HG03342 (cell line): Measurements from ENCODE around the gene SLC39A5.
"Not testable (repeated sequence)": the region's sequence is repeated elsewhere in the genome, so short reads cannot be mapped to it uniquely, and the experiment has no call there.

ENCODE experiments used
- ATAC-seq: cut with Tn5 transposase; IDR thresholded peaks from one replicate; pipeline ENCODE4 v1.9.1; 2021; ENCODE audit warnings: mild to moderate bottlenecking, moderate library complexity; ENCODE audit not compliant: unreplicated experiment

Gene SLC39A5

GRCh38 chr12:56271031-56271430, 41.2 kb downstream of the SLC39A5 start:
- no peak for ATAC-seq

- ATAC-seq: not testable (repeated sequence)
Measured at GRCh38 chr12:56272468-56272867, 42.6 kb downstream of the SLC39A5 start.

DNA sequence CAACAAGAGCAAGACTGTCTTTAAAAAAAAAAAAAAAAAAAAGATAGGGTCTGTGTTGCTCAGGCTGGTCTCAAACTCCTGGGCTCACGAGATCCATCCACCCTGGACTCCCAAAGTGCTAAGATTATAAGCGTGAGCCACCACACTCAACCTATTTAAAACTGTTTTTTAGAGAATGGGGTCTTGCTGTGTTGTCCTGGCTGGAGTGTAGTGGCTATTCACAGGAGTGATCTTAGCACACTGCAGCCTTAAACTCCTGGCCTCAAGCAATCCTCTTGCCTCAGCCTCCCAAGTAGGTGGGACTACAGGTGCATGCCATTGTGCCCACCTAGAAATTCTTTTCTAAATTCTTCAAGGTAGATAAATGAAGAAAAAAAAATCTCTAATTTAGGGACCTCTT, 44.4 kb downstream of the SLC39A5 start:
- no peak for ATAC-seq

GRCh38 chr12:56278905-56279304, 49.1 kb downstream of the SLC39A5 start:
- no peak for ATAC-seq

- no peak for ATAC-seq
Measured at GRCh38 chr12:56280849-56281248, 51.0 kb downstream of the SLC39A5 start.

DNA sequence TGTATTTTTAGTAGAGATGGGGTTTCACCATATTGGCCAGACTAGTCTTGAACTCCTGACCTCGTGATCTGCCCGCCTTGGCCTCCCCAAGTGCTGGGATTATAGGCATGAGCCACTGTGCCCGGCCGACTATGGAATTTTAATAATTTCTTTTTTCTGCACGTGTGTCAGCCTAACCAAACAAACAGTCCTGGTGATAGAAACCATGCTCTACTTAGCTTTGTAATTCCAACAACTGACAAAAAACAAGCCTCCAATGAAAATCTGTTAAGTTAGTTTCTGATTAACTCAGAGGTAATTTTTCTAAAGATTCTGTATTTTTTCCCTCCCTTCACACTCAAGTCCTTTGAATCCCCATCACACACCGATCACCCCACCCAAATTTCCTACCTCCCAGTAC, 52.2 kb downstream of the SLC39A5 start:
- no peak for ATAC-seq

DNA sequence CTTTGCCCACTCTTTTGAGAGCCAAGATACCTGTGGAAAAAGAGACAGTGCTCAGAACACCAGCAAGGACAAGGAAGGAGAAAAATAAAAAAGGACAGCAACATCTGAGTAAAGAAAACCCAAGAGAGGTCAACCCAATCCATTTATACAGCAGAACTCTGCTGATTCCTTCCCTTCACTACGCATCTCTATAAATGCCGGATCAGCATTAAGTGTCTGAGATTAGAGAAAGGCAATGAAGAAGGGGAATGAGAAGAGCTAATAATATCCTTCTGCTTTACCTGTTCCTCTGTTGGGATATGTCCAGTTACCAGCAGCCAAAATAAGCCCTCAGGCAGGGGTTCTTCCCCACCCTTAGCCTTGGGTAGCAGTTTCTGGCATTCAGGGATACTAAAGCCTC, 52.7 kb downstream of the SLC39A5 start:
- no peak for ATAC-seq

DNA sequence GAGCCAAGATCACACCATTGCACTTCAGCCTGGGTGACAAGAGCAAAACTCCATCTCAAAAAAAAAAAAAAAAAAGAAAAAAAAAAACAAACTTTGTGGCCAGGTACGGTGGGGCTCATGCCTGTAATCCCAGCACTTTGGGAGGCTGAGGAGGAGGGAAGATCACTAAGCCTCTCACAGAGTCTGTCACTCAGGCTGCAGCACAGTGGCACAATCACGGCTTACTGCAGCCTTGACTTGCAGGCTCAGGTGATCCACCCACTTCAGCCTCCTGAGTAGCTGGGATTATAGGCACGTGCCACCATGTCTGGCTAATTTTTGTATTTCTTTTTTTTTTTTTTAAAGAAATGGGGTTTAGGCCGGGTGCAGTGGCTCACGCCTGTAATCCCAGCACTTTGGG, 54.4 kb downstream of the SLC39A5 start:
- not testable (repeated sequence) for ATAC-seq

- ATAC-seq: no peak
Measured at GRCh38 chr12:56286044-56286830, 56.4 kb downstream of the SLC39A5 start.
